Uterus (tissue), 4 donors: Measurements from ENCODE around the gene FOXD3. TPM values are rescaled to one million over a fixed set of nuclear protein-coding genes. Genes with fewer than 3 reads are reported as not detected.

Source experiments
- DNase-seq, 2 donors: peaks; one replicate each; pipeline ENCODE4 v3.0.0-alpha.2; 2019 to 2020
- H3K27ac ChIP-seq, 2 donors: fragments of 200-600 bp; sonication (generic); 1 replicate in 1 of 2; 2 replicates in 1 of 2; pipeline ENCODE4 v1.5.1; 2016 to 2018
- H3K27me3 ChIP-seq, 2 donors: fragments of 200-600 bp; sonication (generic); one replicate each; pipeline ENCODE4 v1.5.1; 2018 to 2019; ENCODE audit warnings: control low read depth in 1 of 2
- H3K36me3 ChIP-seq, 2 donors: fragments of 200-600 bp; sonication (generic); one replicate each; pipeline ENCODE4 v1.5.1; 2019; ENCODE audit warnings: control low read depth in 1 of 2
- H3K4me1 ChIP-seq, 2 donors: fragments of 200-600 bp; sonication (generic); one replicate each; pipeline ENCODE4 v1.5.1; 2018 to 2019; ENCODE audit warnings: control low read depth in 1 of 2
- H3K4me3 ChIP-seq, 2 donors: fragments of 200-600 bp; sonication (generic); 1 replicate in 1 of 2; 2 replicates in 1 of 2; pipeline ENCODE4 v1.5.1; 2018 to 2019; ENCODE audit warnings: mild to moderate bottlenecking in 1 of 2
- H3K9me3 ChIP-seq, 2 donors: fragments of 200-600 bp; sonication (generic); one replicate each; pipeline ENCODE4 v1.5.1; 2019; ENCODE audit warnings: control low read depth in 1 of 2
- CTCF ChIP-seq, 4 experiments: fragments of 200-600 bp in 2 of 4; fragments of 450-650 bp in 2 of 4; sonication (generic) in 2 of 4; IDR thresholded peaks; one replicate each; pipeline ENCODE4 v1.5.1; 2016 to 2019; ENCODE audit warnings: antibody characterized with exemption in 4 of 4, mild to moderate bottlenecking in 2 of 4, moderate library complexity in 1 of 4
- POLR2A ChIP-seq, 2 donors: fragments of 450-650 bp; IDR thresholded peaks; one replicate each; pipeline ENCODE4 v1.6.1; 2016; ENCODE audit warnings: antibody characterized with exemption in 2 of 2, mild to moderate bottlenecking in 1 of 2, moderate library complexity in 1 of 2
- intact Hi-C: fragments of 100-400 bp; cut with DNase I; formaldehyde crosslinking; loops from one replicate; pipeline ENCODE4 v1.15.1; 2023; ENCODE audit warnings: low total_unique reads
- total RNA-seq, 4 donors: library from RNA; depleted of rRNA in 3 of 4; stranded (reverse); fragments of >200 nt in 3 of 4; gene quantifications; one replicate each; pipeline versions ENCODE4 v1.1.0 to v1.2.4, GENCODE V29; 2014 to 2023
- donor health status: DM: yes; HTN: yes; CAD: no.

Gene FOXD3
- total RNA-seq, 4 donors from 2014 or later: 0.34 to 1.4 TPM; not detected in 2

- peaks cover 0 to 23% of the 10 kb centered on the region in 2 donors for H3K4me1 ChIP-seq
- H3K4me3 ChIP-seq: no peak overlapping the region
- H3K27ac ChIP-seq: no peak overlapping the region
- peaks cover 44 to 83% of the 10 kb centered on the region in 2 donors for H3K27me3 ChIP-seq
- TF ChIP-seq POLR2A (IDR thresholded peaks at IDR 0.05) (no peak), CTCF (IDR thresholded peaks at IDR 0.05) (no peak)
- intact Hi-C loops: no loop called here
- DNase-seq: no peak
- no peaks in the 10 kb centered on the region for H3K9me3 ChIP-seq
- H3K36me3 ChIP-seq: no peaks in the 10 kb centered on the region
Measured at GRCh38 chr1:63323865-63324778, 1.8 kb downstream of the FOXD3 start.

DNA sequence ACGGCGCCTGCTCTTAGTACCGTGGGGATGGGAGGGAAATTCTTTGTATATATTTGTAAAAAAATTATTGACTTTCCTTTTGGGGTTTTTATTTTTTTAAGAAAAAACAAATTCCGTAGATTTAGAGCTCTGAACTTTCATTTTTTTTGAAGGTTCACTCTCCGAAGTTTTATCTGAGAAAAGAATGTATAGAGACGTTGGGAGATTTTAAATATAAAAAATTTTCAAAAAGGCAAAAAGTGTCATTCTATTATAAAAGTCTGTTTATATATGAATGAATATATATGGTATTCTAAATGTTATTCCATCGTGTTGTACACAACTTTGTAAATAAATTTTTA, 2.4 kb downstream of the FOXD3 start:
- no peaks in the 10 kb centered on the region for H3K9me3 ChIP-seq
- peaks cover 40 to 81% of the 10 kb centered on the region in 2 donors for H3K27me3 ChIP-seq
- no peak for DNase-seq
- H3K27ac ChIP-seq: no peak overlapping the region
- peaks cover 0 to 23% of the 10 kb centered on the region in 2 donors for H3K4me1 ChIP-seq
- TF ChIP-seq POLR2A (IDR thresholded peaks at IDR 0.05) (no peak), CTCF (IDR thresholded peaks at IDR 0.05) (no peak)
- intact Hi-C loops: no loop called here
- H3K36me3 ChIP-seq: no peaks in the 10 kb centered on the region
- H3K4me3 ChIP-seq: no peak overlapping the region

DNA sequence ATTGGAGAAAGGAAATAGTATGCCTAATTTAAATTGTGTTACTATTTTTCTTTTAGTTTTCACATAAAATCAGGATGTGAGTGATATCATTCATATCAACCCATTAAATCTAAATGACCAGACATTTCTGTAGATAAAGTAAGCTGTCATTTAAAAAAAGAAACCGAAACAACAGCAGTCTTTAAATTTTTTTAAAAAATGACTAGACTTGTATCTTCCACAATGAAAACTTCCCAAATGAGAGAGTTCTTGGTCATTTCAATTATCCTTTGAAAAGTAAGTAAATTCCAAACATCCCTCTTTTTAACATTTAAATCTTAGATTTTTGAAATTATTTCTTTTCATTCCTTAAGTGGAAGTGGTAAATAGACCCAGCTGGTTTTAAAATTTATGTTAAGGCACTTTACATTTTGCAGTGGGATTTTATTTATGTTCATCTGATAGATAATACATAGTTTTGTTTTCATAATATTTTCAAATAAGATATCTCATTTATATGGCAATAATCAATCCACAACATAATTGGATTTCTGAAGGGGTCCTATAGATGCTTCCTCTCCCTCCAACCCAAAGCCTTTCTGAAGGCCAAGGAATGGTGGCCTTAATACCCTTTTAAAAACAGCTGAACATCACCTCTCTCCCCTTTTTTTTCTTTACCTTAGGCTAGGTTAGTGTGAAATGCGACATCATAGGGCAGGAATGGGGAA, 3.1 kb downstream of the FOXD3 start:
- no peak overlapping the region for H3K27ac ChIP-seq
- no peak for TF ChIP-seq POLR2A (IDR thresholded peaks at IDR 0.05)
- no peak for TF ChIP-seq CTCF (IDR thresholded peaks at IDR 0.05)
- peaks cover 0 to 23% of the 10 kb centered on the region in 2 donors for H3K4me1 ChIP-seq
- H3K27me3 ChIP-seq: peaks cover 34 to 81% of the 10 kb centered on the region in 2 donors
- intact Hi-C loops: no loop called here
- H3K36me3 ChIP-seq: no peaks in the 10 kb centered on the region
- no peak overlapping the region for H3K4me3 ChIP-seq
- no peaks in the 10 kb centered on the region for H3K9me3 ChIP-seq
- no peak for DNase-seq

DNA sequence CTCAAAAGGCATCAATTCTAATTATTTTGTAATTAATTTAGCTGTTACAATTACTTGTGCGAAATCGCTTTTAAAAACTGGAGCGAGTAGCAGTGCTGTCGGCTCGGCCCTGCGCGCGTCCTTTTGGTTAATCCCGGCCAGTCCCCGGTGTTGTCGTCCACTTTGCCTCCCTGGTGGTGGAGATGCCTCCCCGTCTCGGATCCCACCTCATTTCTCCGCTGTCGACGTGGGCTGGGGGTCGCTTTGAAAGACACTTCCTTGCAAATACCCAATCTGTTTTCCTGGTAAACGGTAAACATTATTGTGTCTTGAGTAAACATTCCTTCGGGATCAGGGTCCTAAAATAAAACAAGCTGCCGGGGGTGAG, 3.7 kb downstream of the FOXD3 start:
- Histone ChIP-seq H3K4me3 (no peak overlapping the region), H3K9me3 (no peaks in the 10 kb centered on the region), H3K36me3 (no peaks in the 10 kb centered on the region), H3K4me1 (peaks cover 0 to 23% of the 10 kb centered on the region in 2 donors), H3K27me3 (peaks cover 34 to 77% of the 10 kb centered on the region in 2 donors), H3K27ac (no peak overlapping the region)
- no peak for DNase-seq
- intact Hi-C loops: no loop called here
- TF ChIP-seq POLR2A (IDR thresholded peaks at IDR 0.05): no peak
- TF ChIP-seq CTCF (IDR thresholded peaks at IDR 0.05): no peak
